Measurements from ENCODE around the gene KRTAP5-2.
A peak's percentile ranks its signal among the peaks of the same experiment; 100 is the strongest.

Gene KRTAP5-2

GRCh38 chr11:1640076-1640946 is 42.2 kb upstream of the KRTAP5-2 start:
- H3K4me3 ChIP-seq (replicated peaks in 1 of 2; ENCODE audit: low read depth in 2 of 2, low read length in 2 of 2): no peak overlapping the region
- DNase-seq (ENCODE audit: low read depth in 2 of 2): peak; percentile 30 to 36
- TF ChIP-seq, protein P1, sequence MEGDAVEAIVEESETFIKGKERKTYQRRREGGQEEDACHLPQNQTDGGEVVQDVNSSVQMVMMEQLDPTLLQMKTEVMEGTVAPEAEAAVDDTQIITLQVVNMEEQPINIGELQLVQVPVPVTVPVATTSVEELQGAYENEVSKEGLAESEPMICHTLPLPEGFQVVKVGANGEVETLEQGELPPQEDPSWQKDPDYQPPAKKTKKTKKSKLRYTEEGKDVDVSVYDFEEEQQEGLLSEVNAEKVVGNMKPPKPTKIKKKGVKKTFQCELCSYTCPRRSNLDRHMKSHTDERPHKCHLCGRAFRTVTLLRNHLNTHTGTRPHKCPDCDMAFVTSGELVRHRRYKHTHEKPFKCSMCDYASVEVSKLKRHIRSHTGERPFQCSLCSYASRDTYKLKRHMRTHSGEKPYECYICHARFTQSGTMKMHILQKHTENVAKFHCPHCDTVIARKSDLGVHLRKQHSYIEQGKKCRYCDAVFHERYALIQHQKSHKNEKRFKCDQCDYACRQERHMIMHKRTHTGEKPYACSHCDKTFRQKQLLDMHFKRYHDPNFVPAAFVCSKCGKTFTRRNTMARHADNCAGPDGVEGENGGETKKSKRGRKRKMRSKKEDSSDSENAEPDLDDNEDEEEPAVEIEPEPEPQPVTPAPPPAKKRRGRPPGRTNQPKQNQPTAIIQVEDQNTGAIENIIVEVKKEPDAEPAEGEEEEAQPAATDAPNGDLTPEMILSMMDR (IDR thresholded peaks at IDR 0.05; ENCODE audit: low read depth, low read length): peak; percentile 89

DNA sequence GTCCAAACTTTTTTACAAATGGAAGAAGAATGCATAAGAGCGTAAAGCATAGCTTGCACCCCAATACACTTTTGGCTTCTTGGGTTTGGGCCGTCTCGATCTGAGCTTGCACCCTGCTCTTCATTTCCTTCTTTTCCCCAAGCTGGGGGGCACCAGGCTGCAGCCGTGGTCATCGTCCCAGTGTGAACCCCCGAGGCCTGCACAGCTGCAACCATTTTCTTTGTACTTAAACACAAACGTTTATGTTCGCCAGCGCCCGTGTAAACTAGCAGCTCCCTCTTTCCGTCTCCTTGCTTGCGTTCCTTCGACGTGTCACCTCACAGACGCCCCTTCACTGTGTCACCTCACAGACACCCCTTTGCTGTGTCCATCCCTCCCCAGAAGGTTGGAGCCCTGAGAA is 41.6 kb upstream of the KRTAP5-2 start:
- TF ChIP-seq, protein P1 (IDR thresholded peaks at IDR 0.05; ENCODE audit: low read depth, low read length): no peak
- DNase-seq (ENCODE audit: low read depth in 2 of 2): no peak
- no peak overlapping the region for H3K4me3 ChIP-seq (replicated peaks in 1 of 2; ENCODE audit: low read depth in 2 of 2, low read length in 2 of 2)

- no peak overlapping the region for H3K4me3 ChIP-seq (replicated peaks in 1 of 2; ENCODE audit: low read depth in 2 of 2, low read length in 2 of 2)
- no peak for DNase-seq (ENCODE audit: low read depth in 2 of 2)
- TF ChIP-seq, protein P1 (IDR thresholded peaks at IDR 0.05; ENCODE audit: low read depth, low read length): no peak
Observed at GRCh38 chr11:1639102-1639620, 41.1 kb upstream of the KRTAP5-2 start.

DNA sequence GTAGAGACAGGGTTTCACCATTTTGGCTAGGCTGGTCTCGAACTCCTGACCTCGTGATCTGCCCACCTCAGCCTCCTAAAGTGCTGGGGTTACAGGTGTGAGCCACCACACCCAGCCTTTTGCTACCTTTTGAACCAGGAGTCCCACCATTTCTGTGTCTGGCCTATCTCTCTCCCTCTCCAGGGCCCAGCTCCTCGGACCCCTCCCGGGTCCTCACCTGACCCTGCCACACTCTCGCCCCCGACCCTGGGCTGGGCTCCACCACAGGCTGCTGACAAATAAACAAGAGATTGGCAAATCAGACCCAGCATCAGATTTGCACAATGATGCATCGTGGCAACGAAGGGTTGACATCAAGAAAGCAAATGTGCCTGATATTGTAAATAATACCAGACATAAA is 40.2 kb upstream of the KRTAP5-2 start:
- DNase-seq (ENCODE audit: low read depth in 2 of 2): no peak
- H3K4me3 ChIP-seq (replicated peaks in 1 of 2; ENCODE audit: low read depth in 2 of 2, low read length in 2 of 2): no peak overlapping the region
- TF ChIP-seq, protein P1 (IDR thresholded peaks at IDR 0.05; ENCODE audit: low read depth, low read length): no peak

DNA sequence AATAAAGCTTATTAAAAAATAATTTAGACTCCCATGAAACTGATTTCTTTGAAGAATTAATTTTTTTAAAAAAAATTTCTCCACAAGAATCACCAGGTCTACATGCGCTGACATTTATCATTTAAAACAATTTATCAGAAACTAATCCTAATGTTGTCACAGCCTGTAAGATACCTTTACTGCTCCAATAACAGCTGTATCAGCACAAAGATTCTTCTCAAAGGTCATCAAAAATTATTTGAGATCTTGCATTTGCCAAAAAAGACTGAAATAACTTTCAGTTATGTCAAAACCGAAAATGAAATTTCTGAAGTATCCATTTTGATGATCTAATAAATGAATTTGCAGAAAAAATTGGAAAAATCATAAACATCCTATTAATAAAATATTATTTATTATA is 39.5 kb upstream of the KRTAP5-2 start:
- TF ChIP-seq, protein P1 (IDR thresholded peaks at IDR 0.05; ENCODE audit: low read depth, low read length): no peak
- H3K4me3 ChIP-seq (replicated peaks in 1 of 2; ENCODE audit: low read depth in 2 of 2, low read length in 2 of 2): no peak overlapping the region

GRCh38 chr11:1636291-1636950 is 38.3 kb upstream of the KRTAP5-2 start:
- H3K4me3 ChIP-seq (replicated peaks in 1 of 2; ENCODE audit: low read depth in 2 of 2, low read length in 2 of 2): no peak overlapping the region
- DNase-seq (ENCODE audit: low read depth in 2 of 2): no peak
- TF ChIP-seq, protein P1 (IDR thresholded peaks at IDR 0.05; ENCODE audit: low read depth, low read length): no peak

More for the DNA sequence above, 39.5 kb upstream of the KRTAP5-2 start:
- DNase-seq (ENCODE audit: low read depth in 2 of 2): no peak
